PC-3 (cell line): ENCODE results near the gene TIRAP. TPM values are rescaled to one million over a fixed set of nuclear protein-coding genes. Genes with fewer than 3 reads are reported as not detected.

Experiments used
- ATAC-seq: fragments of 200-7000 bp; cut with Tn5 transposase; 2 replicates; pipeline ENCODE4 v1.9.1; 2020; ENCODE audit warnings: mild to moderate bottlenecking, moderate library complexity
- BruUV-seq: library from RNA; stranded (reverse); fragments of 400-500 nt; replicated peaks from 2 replicates; lab custom pipeline; 2021; lab: Mats Ljungman, UMichigan
- CTCF ChIA-PET: fragments of 300-600 bp; sonication (Branson Sonifier 250); formaldehyde crosslinking; loops from one replicate; lab custom pipeline; 2022; ENCODE audit warnings: antibody characterized with exemption; lab: Charles Lee
- POLR2A ChIA-PET: fragments of 300-600 bp; sonication (Branson Sonifier 250); formaldehyde crosslinking; loops from one replicate; lab custom pipeline; 2022; ENCODE audit warnings: antibody characterized with exemption; ENCODE audit not compliant: unreplicated experiment; lab: Charles Lee
- DNase-seq: peaks from one replicate; pipeline ENCODE4 v3.0.0-alpha.2; 2015
- H2AFZ ChIP-seq: fragments of 300-600 bp; sonication (generic); 2 replicates; pipeline ENCODE4 v1.6.0; 2016; ENCODE audit warnings: antibody characterized with exemption, low read length
- H3F3A ChIP-seq: fragments of 300-600 bp; sonication (generic); one replicate; pipeline ENCODE4 v1.6.0; 2017; ENCODE audit warnings: antibody characterized with exemption, low read length, control low read depth, mild to moderate bottlenecking; ENCODE audit not compliant: unreplicated experiment
- H3K27ac ChIP-seq: fragments of 300-600 bp; sonication (generic); 2 replicates; pipeline ENCODE4 v1.5.1; 2016; ENCODE audit warnings: mild to moderate bottlenecking, low read length
- H3K27me3 ChIP-seq: fragments of 300-600 bp; sonication (generic); 2 replicates; pipeline ENCODE4 v1.6.1; 2016; ENCODE audit warnings: low read length, mixed read lengths
- H3K36me3 ChIP-seq: fragments of 300-600 bp; sonication (generic); 2 replicates; pipeline ENCODE4 v1.6.1; 2016; ENCODE audit warnings: low read depth, mixed run types, low read length, mixed read lengths
- H3K4me1 ChIP-seq: fragments of 300-600 bp; sonication (generic); 2 replicates; pipeline ENCODE4 v1.5.1; 2016; ENCODE audit warnings: low read length; ENCODE audit not compliant: insufficient read depth
- H3K4me2 ChIP-seq: fragments of 300-600 bp; sonication (generic); 2 replicates; pipeline ENCODE4 v1.6.0; 2016; ENCODE audit warnings: low read length
- H3K4me3 ChIP-seq: fragments of 300-600 bp; sonication (generic); 2 replicates; pipeline ENCODE4 v1.5.1; 2016; ENCODE audit warnings: mild to moderate bottlenecking, low read length, mixed read lengths
- H3K79me2 ChIP-seq: fragments of 300-600 bp; sonication (generic); 2 replicates; pipeline ENCODE4 v1.6.1; 2017; ENCODE audit warnings: low read length, mixed read lengths
- H3K9ac ChIP-seq: fragments of 300-600 bp; sonication (generic); 2 replicates; pipeline ENCODE4 v1.6.0; 2016; ENCODE audit warnings: mild to moderate bottlenecking, low read length
- H3K9me2 ChIP-seq: fragments of 300-600 bp; sonication (generic); replicated peaks from 2 replicates; pipeline ENCODE4 v1.6.1; 2016; ENCODE audit warnings: mixed run types, low read length, mixed read lengths
- H3K9me3 ChIP-seq: fragments of 300-600 bp; sonication (generic); 2 replicates; pipeline ENCODE4 v1.6.1; 2016; ENCODE audit warnings: low read length, mixed read lengths
- H4K20me1 ChIP-seq: fragments of 300-600 bp; sonication (generic); 2 replicates; pipeline ENCODE4 v1.6.1; 2016; ENCODE audit warnings: low read length, mixed read lengths
- EZH2 ChIP-seq: fragments of 300-600 bp; sonication (generic); IDR thresholded peaks from one replicate; pipeline ENCODE4 v1.6.1; 2017; ENCODE audit warnings: antibody characterized with exemption, mild to moderate bottlenecking, low read length; ENCODE audit not compliant: unreplicated experiment
- EZH2phosphoT487 ChIP-seq: fragments of 300-600 bp; sonication (generic); IDR thresholded peaks from 2 replicates; pipeline ENCODE4 v1.6.1; 2018; ENCODE audit warnings: mild to moderate bottlenecking, antibody characterized with exemption, low read length, borderline replicate concordance
- intact Hi-C: fragments of 100-400 bp; cut with micrococcal nuclease; formaldehyde crosslinking; loops from 2 replicates; pipeline ENCODE4 v1.9.0; 2023
- total RNA-seq: library from RNA; depleted of rRNA; stranded (reverse); fragments of >200 nt; gene quantifications from 2 replicates; pipeline ENCODE4 v1.2.3, GENCODE V29; 2014
- TF ChIP-seq, protein P1 (sequence below): fragments of 300-600 bp; sonication (generic); conservative IDR thresholded peaks from 2 replicates; pipeline ENCODE4 v1.5.1; 2017; ENCODE audit warnings: antibody characterized with exemption, low read depth, mild to moderate bottlenecking, low read length

The TIRAP gene
- total RNA-seq, 1 experiment from 2014 or later: 8.4 TPM

DNA sequence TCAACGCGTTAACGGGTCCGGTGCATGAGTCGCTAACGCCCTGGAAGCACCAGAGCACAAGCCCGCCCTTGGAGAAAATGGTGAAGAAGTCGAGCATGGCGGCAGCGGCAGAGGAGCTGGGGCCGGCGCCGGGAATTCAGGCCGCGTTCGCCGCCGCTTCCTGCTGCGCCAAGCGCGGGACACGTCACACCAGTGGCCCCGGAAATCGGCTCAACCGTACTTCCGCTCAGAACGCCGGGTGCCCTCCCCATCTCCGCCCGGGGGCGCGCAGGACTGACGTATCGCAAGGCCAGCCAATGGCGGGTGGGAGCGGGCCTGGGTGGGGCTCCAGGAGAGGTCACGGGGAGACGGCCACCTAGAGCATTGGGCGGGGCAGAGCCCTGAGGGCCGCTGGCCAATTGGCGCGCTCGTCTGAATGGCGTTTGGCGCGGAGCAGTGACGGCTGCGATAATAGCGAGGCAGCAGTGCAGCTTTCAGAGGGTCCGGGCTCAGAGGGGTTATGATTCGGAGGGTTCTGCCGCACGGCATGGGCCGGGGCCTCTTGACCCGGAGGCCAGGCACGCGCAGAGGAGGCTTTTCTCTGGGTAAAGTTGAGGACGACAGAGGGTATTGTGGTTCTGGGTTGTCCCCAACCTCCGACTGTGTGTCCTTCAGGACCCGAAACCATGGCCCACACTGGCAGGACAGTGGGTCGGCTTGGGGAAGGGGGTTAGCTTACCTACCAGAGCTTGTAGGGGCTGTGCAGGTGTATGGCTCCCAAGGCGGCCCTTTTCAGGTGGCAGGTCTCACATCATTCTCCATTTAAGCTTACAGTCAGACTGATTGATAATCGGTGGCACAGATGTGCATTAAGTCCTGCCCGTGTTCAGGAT, 13.9 kb upstream of the TIRAP start, which contains the start of the genes FOXRED1 and SRPRA:
TSS of gene FOXRED1 (plus strand) at position 447 of the 872 bp plus-strand sequence. CDS start at position 500, 53 bp downstream.
TSS of gene SRPRA (minus strand) at position 188 of the 872 bp plus-strand sequence. CDS start at position 97, 91 bp downstream.
- H3K27ac ChIP-seq: peak within 1 kb of the TSS; percentile 61
- peaks cover 5% of the 10 kb centered on the region; the same call in 1 of the 2 replicates for H4K20me1 ChIP-seq
- CTCF ChIA-PET: no interaction called here
- ATAC-seq: peak; percentile 96
- no peaks in the 10 kb centered on the region for H3K9me2 ChIP-seq
- peak within 1 kb of the TSS; percentile 97 for H3K9ac ChIP-seq
- H2AFZ ChIP-seq: peak within 1 kb of the TSS; percentile 84
- intact Hi-C loops: loop anchor here (1.0 to 2.0 kb wide), 3 partner anchors 34 to 58 kb away; partner anchors contain the start of genes FAM118B and RPUSD4
- TF ChIP-seq, protein P1, sequence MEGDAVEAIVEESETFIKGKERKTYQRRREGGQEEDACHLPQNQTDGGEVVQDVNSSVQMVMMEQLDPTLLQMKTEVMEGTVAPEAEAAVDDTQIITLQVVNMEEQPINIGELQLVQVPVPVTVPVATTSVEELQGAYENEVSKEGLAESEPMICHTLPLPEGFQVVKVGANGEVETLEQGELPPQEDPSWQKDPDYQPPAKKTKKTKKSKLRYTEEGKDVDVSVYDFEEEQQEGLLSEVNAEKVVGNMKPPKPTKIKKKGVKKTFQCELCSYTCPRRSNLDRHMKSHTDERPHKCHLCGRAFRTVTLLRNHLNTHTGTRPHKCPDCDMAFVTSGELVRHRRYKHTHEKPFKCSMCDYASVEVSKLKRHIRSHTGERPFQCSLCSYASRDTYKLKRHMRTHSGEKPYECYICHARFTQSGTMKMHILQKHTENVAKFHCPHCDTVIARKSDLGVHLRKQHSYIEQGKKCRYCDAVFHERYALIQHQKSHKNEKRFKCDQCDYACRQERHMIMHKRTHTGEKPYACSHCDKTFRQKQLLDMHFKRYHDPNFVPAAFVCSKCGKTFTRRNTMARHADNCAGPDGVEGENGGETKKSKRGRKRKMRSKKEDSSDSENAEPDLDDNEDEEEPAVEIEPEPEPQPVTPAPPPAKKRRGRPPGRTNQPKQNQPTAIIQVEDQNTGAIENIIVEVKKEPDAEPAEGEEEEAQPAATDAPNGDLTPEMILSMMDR: no peak
- TF ChIP-seq EZH2: no peak
- TF ChIP-seq EZH2phosphoT487: no peak
- DNase-seq: peak; percentile 100
- H3K4me1 ChIP-seq: peaks cover 10% of the 10 kb centered on the region
- H3K36me3 ChIP-seq: peaks cover 53% of the 10 kb centered on the region
- H3K27me3 ChIP-seq: no peaks in the 10 kb centered on the region
- H3K79me2 ChIP-seq: peaks cover 58% of the 10 kb centered on the region
- H3K9me3 ChIP-seq: no peaks in the 10 kb centered on the region
- peak within 1 kb of the TSS; percentile 98 for H3K4me2 ChIP-seq
- H3K4me3 ChIP-seq: peak within 1 kb of the TSS; percentile 96
- POLR2A ChIA-PET: interaction anchor here (0.5 to 0.6 kb wide), 3 partner anchors 37 to 42 kb away, joined by 3 to 8 read pairs (median 6); no protein-coding TSS in a partner anchor
- TSS peak; percentile 87 for BruUV-seq
- H3F3A ChIP-seq: no peaks in the 10 kb centered on the region

DNA sequence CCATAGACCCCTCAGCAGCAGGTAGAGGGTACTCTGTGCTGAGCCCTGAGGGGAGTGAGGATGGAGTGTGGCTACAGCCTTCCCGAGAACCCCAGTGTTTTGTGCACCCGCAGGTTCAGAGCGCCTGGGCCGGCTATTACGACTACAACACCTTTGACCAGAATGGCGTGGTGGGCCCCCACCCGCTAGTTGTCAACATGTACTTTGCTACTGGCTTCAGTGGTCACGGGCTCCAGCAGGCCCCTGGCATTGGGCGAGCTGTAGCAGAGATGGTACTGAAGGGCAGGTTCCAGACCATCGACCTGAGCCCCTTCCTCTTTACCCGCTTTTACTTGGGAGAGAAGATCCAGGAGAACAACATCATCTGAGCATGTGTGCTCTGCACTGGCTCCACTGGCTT, 5.6 kb upstream of the TIRAP start:
- DNase-seq (no peak), ATAC-seq (no peak)
- no peak overlapping the region for H3K4me3 ChIP-seq
- TF ChIP-seq EZH2phosphoT487 (no peak), EZH2 (no peak)
- TF ChIP-seq, protein P1: no peak
- no peaks in the 10 kb centered on the region for H3K9me2 ChIP-seq
- intact Hi-C loops: no loop called here
- no peak overlapping the region for H3K9ac ChIP-seq
- CTCF ChIA-PET: no interaction called here
- BruUV-seq: no TSS peak
- no peaks in the 10 kb centered on the region for H3K9me3 ChIP-seq
- no peak overlapping the region for H3K4me2 ChIP-seq
- no peaks in the 10 kb centered on the region for H3K27me3 ChIP-seq
- peaks cover 45% of the 10 kb centered on the region for H3K36me3 ChIP-seq
- no peaks in the 10 kb centered on the region for H3F3A ChIP-seq
- POLR2A ChIA-PET: no interaction called here
- no peak overlapping the region for H2AFZ ChIP-seq
- H3K79me2 ChIP-seq: no peaks in the 10 kb centered on the region
- no peak overlapping the region for H3K27ac ChIP-seq
- no peaks in the 10 kb centered on the region for H4K20me1 ChIP-seq
- peaks cover 6% of the 10 kb centered on the region; the same call in 1 of the 2 replicates for H3K4me1 ChIP-seq

DNA sequence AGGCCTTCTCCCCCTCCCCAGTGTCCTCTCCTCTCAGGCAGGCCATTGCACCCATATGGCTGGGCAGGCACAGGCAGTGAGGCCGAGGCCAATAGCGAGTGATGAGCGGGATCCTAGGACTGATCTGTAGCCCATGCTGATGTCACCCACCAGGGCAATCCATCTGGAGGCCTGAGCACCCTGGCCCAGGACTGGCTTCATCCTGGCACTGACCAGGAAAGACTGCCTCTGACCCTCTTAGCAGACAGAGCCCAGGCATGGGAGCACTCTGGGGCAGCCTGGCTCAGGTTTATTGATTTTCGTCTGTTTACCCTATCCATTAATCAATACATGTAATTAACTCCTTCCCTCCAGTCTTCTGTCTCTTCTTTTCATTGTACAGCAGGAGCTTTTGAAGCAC, 5.1 kb upstream of the TIRAP start:
- POLR2A ChIA-PET: no interaction called here
- no peak for DNase-seq
- Histone ChIP-seq H3K4me2 (no peak overlapping the region), H3K4me1 (peaks cover 10% of the 10 kb centered on the region; the same call in 1 of the 2 replicates), H3F3A (no peaks in the 10 kb centered on the region), H3K27ac (no peak overlapping the region), H3K9me3 (no peaks in the 10 kb centered on the region), H3K36me3 (peaks cover 45% of the 10 kb centered on the region), H3K9ac (no peak overlapping the region), H3K9me2 (no peaks in the 10 kb centered on the region), H4K20me1 (no peaks in the 10 kb centered on the region), H3K27me3 (no peaks in the 10 kb centered on the region), H3K79me2 (no peaks in the 10 kb centered on the region), H3K4me3 (no peak overlapping the region), H2AFZ (no peak overlapping the region)
- BruUV-seq: no TSS peak
- CTCF ChIA-PET: no interaction called here
- no peak for ATAC-seq
- intact Hi-C loops: no loop called here
- TF ChIP-seq, protein P1: no peak
- TF ChIP-seq EZH2phosphoT487: no peak
- no peak for TF ChIP-seq EZH2
